ENCODE results near the gene KCNAB1.
"Not testable (repeated sequence)": the region's sequence is repeated elsewhere in the genome, so short reads cannot be mapped to it uniquely, and the experiment has no call there.

KCNAB1 gene

GRCh38 chr3:156180077-156180476 lies 59.7 kb downstream of the KCNAB1 start:
- no peak for DNase-seq

- no peak for DNase-seq
Observed at GRCh38 chr3:156181509-156181908, 61.1 kb downstream of the KCNAB1 start.

- DNase-seq, result no peak
Observed at GRCh38 chr3:156183396-156183795, 63.0 kb downstream of the KCNAB1 start.

- DNase-seq, result no peak
Observed at GRCh38 chr3:156184156-156184555, 63.8 kb downstream of the KCNAB1 start.

GRCh38 chr3:156187146-156187769 lies 66.9 kb downstream of the KCNAB1 start:
- no peak for DNase-seq

GRCh38 chr3:156188757-156189156 lies 68.4 kb downstream of the KCNAB1 start:
- DNase-seq, result no peak

GRCh38 chr3:156189927-156190326 lies 69.5 kb downstream of the KCNAB1 start:
- no peak for DNase-seq

GRCh38 chr3:156194945-156195344 lies 74.6 kb downstream of the KCNAB1 start:
- DNase-seq, result not testable (repeated sequence)

- DNase-seq, result not testable (repeated sequence)
Observed at GRCh38 chr3:156197152-156197551, 76.8 kb downstream of the KCNAB1 start.

- DNase-seq, result no peak
Observed at GRCh38 chr3:156201411-156202405, 81.3 kb downstream of the KCNAB1 start.

GRCh38 chr3:156206157-156206556 lies 85.8 kb downstream of the KCNAB1 start:
- no peak for DNase-seq

- no peak for DNase-seq
Observed at GRCh38 chr3:156207802-156208685, 87.7 kb downstream of the KCNAB1 start.

GRCh38 chr3:156209631-156210335 lies 89.4 kb downstream of the KCNAB1 start:
- DNase-seq, result no peak

- DNase-seq, result no peak
Observed at GRCh38 chr3:156211583-156211982, 91.2 kb downstream of the KCNAB1 start.

GRCh38 chr3:156214676-156215075 lies 94.3 kb downstream of the KCNAB1 start:
- DNase-seq, result no peak

- DNase-seq, result no peak
Observed at GRCh38 chr3:156215751-156216150, 95.4 kb downstream of the KCNAB1 start.

- no peak for DNase-seq
Observed at GRCh38 chr3:156216216-156216615, 95.8 kb downstream of the KCNAB1 start.

- no peak for DNase-seq
Observed at GRCh38 chr3:156216852-156217251, 96.5 kb downstream of the KCNAB1 start.

- no peak for DNase-seq
Observed at GRCh38 chr3:156217674-156218352, 97.4 kb downstream of the KCNAB1 start.

- DNase-seq, result no peak
Observed at GRCh38 chr3:156218353-156218744, 98.0 kb downstream of the KCNAB1 start.

GRCh38 chr3:156222381-156222780 lies 102.0 kb downstream of the KCNAB1 start:
- DNase-seq, result not testable (repeated sequence)

GRCh38 chr3:156224046-156224445 lies 103.7 kb downstream of the KCNAB1 start:
- DNase-seq, result not testable (repeated sequence)

Data from activated CD4-positive, alpha-beta T cell treated with anti-CD3 and anti-CD28 coated beads, Interleukin-2, amount 50 U/mL, for 1 hour (primary cell).